NCI-H2196 treated with DMSO at 0.1 percent for 48 hours (cell line): ENCODE results near the gene HPS4.
"Not testable (repeated sequence)": the region's sequence is repeated elsewhere in the genome, so short reads cannot be mapped to it uniquely, and the experiment has no call there.

Experiments used
- DNase-seq: peaks from one replicate; lab custom pipeline; 2025; ENCODE audit not compliant: unreplicated experiment; lab: John Stamatoyannopoulos, UW

Gene HPS4

GRCh38 chr22:26416670-26417276, 66.8 kb downstream of the HPS4 start:
- DNase-seq, result peak; percentile 7

GRCh38 chr22:26416256-26416655, 67.3 kb downstream of the HPS4 start:
- DNase-seq, result no peak

DNA sequence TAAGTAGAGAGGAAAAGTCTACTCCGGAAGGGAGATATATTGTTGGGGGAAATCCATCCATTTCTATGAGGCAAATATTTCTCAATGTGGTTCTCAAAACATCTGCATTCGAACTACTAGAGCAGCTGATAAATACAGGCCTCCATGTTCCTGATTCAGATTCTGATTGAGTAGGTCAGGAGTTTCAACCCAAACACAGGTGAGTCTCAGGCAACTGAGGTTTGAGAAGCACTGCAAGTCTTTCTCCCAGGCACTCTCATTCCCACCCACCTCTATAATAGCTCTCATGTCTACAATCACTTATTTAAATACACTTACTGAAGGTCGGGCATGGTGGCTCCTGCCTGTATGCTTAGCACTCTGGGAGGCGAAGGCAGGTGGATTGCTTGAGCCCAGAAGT, 69.2 kb downstream of the HPS4 start:
- no peak for DNase-seq

DNA sequence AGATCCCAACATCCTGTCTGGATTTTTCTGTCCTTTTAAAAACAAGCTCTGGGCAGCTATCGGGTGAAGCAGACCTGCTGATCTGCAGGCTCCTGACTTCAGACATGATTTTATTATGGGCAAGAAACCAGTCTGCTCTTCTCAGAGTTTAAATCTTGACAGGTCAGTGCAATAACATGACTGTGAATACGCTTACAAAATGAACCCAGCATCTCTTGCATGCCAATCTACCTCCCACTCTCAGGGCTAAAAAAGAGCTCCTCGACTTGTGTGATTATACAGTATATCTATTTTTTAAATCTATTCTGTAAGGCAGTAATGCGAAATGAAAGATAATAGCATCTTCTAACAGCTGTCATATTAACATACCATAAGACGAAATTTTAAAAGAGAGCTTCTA, 73.2 kb downstream of the HPS4 start:
- DNase-seq, result no peak

- DNase-seq, result no peak
Observed at GRCh38 chr22:26409719-26410335, 73.8 kb downstream of the HPS4 start.

- not testable (repeated sequence) for DNase-seq
Observed at GRCh38 chr22:26408562-26409220, 74.9 kb downstream of the HPS4 start.

- DNase-seq, result peak; percentile 74
Observed at GRCh38 chr22:26406118-26406517, 77.5 kb downstream of the HPS4 start.

- no peak for DNase-seq
Observed at GRCh38 chr22:26404851-26405421, 78.6 kb downstream of the HPS4 start.

GRCh38 chr22:26401726-26402125, 81.9 kb downstream of the HPS4 start:
- no peak for DNase-seq
